ENCODE results near the gene SEPTIN12.
"Not testable (repeated sequence)": the region's sequence is repeated elsewhere in the genome, so short reads cannot be mapped to it uniquely, and the experiment has no call there.

SEPTIN12 gene

GRCh38 chr16:4785758-4786433 lies 2.2 kb downstream of the SEPTIN12 start:
- no peak for TF ChIP-seq EZH2 (IDR thresholded peaks at IDR 0.05; ENCODE audit: borderline replicate concordance, low read length)
- TF ChIP-seq CTCF (IDR thresholded peaks at IDR 0.05; ENCODE audit: low read length), result no peak
- no peaks in the 10 kb centered on the region for H3F3A ChIP-seq (ENCODE audit: insufficient read depth, low read length)
- no peak overlapping the region for H3K27ac ChIP-seq (ENCODE audit: low read depth, low read length, poor library complexity, severe bottlenecking)
- no peaks in the 10 kb centered on the region for H3K9me3 ChIP-seq (ENCODE audit: low read length)
- H3K27me3 ChIP-seq (ENCODE audit: insufficient read depth, low read length), result no peaks in the 10 kb centered on the region
- H3K9me2 ChIP-seq (ENCODE audit: low read depth, low read length), result no peaks in the 10 kb centered on the region
- no peaks in the 10 kb centered on the region for H3K79me2 ChIP-seq (ENCODE audit: insufficient read depth, low read length)
- H3K36me3 ChIP-seq (ENCODE audit: insufficient read depth, low read length), result no peaks in the 10 kb centered on the region
- no peak overlapping the region for H3K4me2 ChIP-seq (ENCODE audit: low read length)
- H4K20me1 ChIP-seq (ENCODE audit: insufficient read depth, low read length), result no peaks in the 10 kb centered on the region
- no peak overlapping the region for H2AFZ ChIP-seq (ENCODE audit: low read length)
- no peak overlapping the region for H3K4me3 ChIP-seq (ENCODE audit: low read depth, low read length, poor library complexity, severe bottlenecking)
- H3K4me1 ChIP-seq (ENCODE audit: insufficient read depth, low read length, severe bottlenecking), result peaks cover 3% of the 10 kb centered on the region
- no peak overlapping the region for H3K9ac ChIP-seq (ENCODE audit: low read length)

- H3K4me2 ChIP-seq (ENCODE audit: low read length); H3K4me3 ChIP-seq (ENCODE audit: low read depth, low read length, poor library complexity, severe bottlenecking); H3K4me1 ChIP-seq (ENCODE audit: insufficient read depth, low read length, severe bottlenecking); H3K27me3 ChIP-seq (ENCODE audit: insufficient read depth, low read length); H2AFZ ChIP-seq (ENCODE audit: low read length); H3K79me2 ChIP-seq (ENCODE audit: insufficient read depth, low read length); H3K36me3 ChIP-seq (ENCODE audit: insufficient read depth, low read length); H3K27ac ChIP-seq (ENCODE audit: low read depth, low read length, poor library complexity, severe bottlenecking); H3K9me2 ChIP-seq (ENCODE audit: low read depth, low read length); H4K20me1 ChIP-seq (ENCODE audit: insufficient read depth, low read length); H3K9ac ChIP-seq (ENCODE audit: low read length); H3K9me3 ChIP-seq (ENCODE audit: low read length); H3F3A ChIP-seq (ENCODE audit: insufficient read depth, low read length): not testable (repeated sequence)
Observed at GRCh38 chr16:4784444-4784987, 3.6 kb downstream of the SEPTIN12 start.

GRCh38 chr16:4783951-4784336 lies 4.2 kb downstream of the SEPTIN12 start:
- H3K9me2 ChIP-seq (ENCODE audit: low read depth, low read length), result no peaks in the 10 kb centered on the region
- peaks cover 3% of the 10 kb centered on the region for H3K4me1 ChIP-seq (ENCODE audit: insufficient read depth, low read length, severe bottlenecking)
- H4K20me1 ChIP-seq (ENCODE audit: insufficient read depth, low read length), result no peaks in the 10 kb centered on the region
- no peak overlapping the region for H3K9ac ChIP-seq (ENCODE audit: low read length)
- H3K36me3 ChIP-seq (ENCODE audit: insufficient read depth, low read length), result no peaks in the 10 kb centered on the region
- H3K27ac ChIP-seq (ENCODE audit: low read depth, low read length, poor library complexity, severe bottlenecking), result no peak overlapping the region
- H3F3A ChIP-seq (ENCODE audit: insufficient read depth, low read length), result no peaks in the 10 kb centered on the region
- no peak overlapping the region for H2AFZ ChIP-seq (ENCODE audit: low read length)
- no peak for TF ChIP-seq CTCF (IDR thresholded peaks at IDR 0.05; ENCODE audit: low read length)
- H3K79me2 ChIP-seq (ENCODE audit: insufficient read depth, low read length), result no peaks in the 10 kb centered on the region
- no peak overlapping the region for H3K4me2 ChIP-seq (ENCODE audit: low read length)
- no peaks in the 10 kb centered on the region for H3K9me3 ChIP-seq (ENCODE audit: low read length)
- peaks cover 7% of the 10 kb centered on the region; the same call in 1 of the 2 replicates for H3K27me3 ChIP-seq (ENCODE audit: insufficient read depth, low read length)
- no peak overlapping the region for H3K4me3 ChIP-seq (ENCODE audit: low read depth, low read length, poor library complexity, severe bottlenecking)

Measured in OCI-LY1 (cell line).